ENCODE results near the gene PCSK6.

The PCSK6 gene

DNA sequence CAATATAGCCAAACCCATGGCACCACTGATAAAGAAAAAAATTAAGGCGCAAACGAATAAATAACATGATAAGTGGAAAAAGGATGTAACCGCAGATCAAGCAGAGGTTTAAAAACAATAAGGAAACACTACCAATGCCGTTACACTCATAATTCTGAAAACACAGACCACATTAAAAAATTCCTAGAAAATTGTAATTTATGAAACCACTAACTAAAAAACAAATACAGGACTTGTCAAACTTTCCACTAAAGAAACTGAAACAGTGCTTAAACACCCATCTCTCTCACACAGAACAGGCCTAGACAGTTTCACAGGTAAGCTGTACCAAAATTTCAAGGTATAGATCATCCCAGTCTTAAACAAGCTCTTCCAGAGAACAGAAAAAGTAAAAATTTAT lies 28.4 kb downstream of the PCSK6 start:
- no peak for TF ChIP-seq CTCF (IDR thresholded peaks at IDR 0.05; ENCODE audit: low read depth, low read length, missing control alignments)
- Histone ChIP-seq H3K27ac (no peak overlapping the region), H3K36me3 (replicated peaks) (no peaks in the 10 kb centered on the region), H3K4me3 (ENCODE audit: low read depth, low read length) (no peak overlapping the region), H3K27me3 (replicated peaks) (no peaks in the 10 kb centered on the region)
- in situ Hi-C loops (cut with HindIII; ENCODE audit: low pct_ligation_motif_present, low sequenced_read_pairs): no loop called here
- DNase-seq: no peak

GRCh38 chr15:101459579-101460300 lies 29.8 kb downstream of the PCSK6 start:
- in situ Hi-C loops (cut with HindIII; ENCODE audit: low pct_ligation_motif_present, low sequenced_read_pairs): no loop called here
- no peak for TF ChIP-seq CTCF (IDR thresholded peaks at IDR 0.05; ENCODE audit: low read depth, low read length, missing control alignments)
- DNase-seq: no peak
- no peak overlapping the region for H3K4me3 ChIP-seq (ENCODE audit: low read depth, low read length)
- no peaks in the 10 kb centered on the region for H3K36me3 ChIP-seq (replicated peaks)
- H3K27me3 ChIP-seq (replicated peaks): no peaks in the 10 kb centered on the region
- H3K27ac ChIP-seq: no peak overlapping the region

DNA sequence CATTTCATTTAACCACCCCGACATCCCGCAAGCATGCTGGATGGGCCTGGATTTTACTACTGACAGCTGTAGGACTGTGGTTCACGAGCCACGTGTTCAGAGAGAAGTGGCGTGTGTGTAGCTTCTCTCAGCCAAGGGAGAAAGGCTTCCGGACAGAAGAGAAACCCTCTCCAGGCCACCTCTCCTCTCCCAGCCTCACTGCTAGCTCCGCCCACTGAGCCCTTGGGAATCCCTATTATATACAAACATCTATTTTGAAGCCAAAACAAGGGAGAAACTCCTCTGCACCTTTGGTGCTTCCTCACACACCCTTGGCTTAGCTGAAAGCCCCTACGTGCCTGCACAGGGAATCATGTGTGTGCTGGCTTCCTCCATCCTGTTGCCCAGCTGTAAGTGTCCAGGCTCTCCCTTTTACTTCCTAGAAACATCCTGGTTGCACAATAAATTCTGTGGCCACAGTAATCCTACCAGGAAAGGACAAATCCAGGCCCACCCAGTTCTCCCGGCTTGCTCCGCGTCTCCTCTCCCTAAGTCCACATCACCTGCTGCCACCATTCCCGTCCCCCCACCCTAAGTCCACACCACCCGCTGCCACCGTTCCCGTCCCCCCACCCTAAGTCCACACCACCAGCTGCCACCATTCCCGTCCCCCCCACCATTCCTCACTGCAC lies 30.5 kb downstream of the PCSK6 start:
- no peak overlapping the region for H3K27ac ChIP-seq
- DNase-seq: no peak
- no peaks in the 10 kb centered on the region for H3K36me3 ChIP-seq (replicated peaks)
- H3K4me3 ChIP-seq (ENCODE audit: low read depth, low read length): no peak overlapping the region
- no peaks in the 10 kb centered on the region for H3K27me3 ChIP-seq (replicated peaks)
- TF ChIP-seq CTCF (IDR thresholded peaks at IDR 0.05; ENCODE audit: low read depth, low read length, missing control alignments): no peak
- in situ Hi-C loops (cut with HindIII; ENCODE audit: low pct_ligation_motif_present, low sequenced_read_pairs): no loop called here

DNA sequence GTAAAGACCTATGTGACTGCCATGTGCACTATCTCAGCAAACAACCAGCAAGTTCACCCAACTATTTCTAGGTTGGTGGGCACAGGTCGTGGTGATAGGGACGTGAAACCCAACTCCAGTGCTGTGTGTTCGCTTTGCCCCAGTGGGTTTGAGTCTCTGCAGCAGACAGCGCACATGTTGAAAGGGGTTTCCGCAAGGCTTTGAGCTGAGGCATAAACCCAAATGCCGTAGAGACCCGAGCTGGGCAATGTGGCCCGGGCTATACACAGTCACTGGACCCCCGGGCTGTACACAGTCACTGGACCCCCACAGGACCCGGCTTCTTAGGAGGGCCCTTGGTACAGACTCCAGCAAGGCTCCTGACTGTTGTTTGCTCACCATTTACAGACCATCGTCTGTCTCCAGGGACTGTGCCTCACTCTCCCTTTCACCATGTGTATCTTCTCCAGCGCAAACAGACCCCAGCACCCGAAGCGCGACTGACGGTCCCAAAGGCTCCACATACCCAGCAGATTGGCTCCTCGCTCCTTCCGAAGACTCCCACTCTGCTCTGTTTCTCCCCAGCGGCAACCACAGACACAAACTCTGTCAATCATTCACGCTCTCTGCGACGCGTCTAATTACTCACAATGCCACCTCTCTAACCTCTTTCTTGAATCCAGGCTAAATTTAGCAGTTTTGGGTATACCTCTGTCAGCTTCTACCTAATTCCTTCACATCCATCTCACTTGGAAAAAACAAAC lies 31.2 kb downstream of the PCSK6 start:
- H3K27ac ChIP-seq: no peak overlapping the region
- in situ Hi-C loops (cut with HindIII; ENCODE audit: low pct_ligation_motif_present, low sequenced_read_pairs): no loop called here
- H3K27me3 ChIP-seq (replicated peaks): no peaks in the 10 kb centered on the region
- no peak for DNase-seq
- no peak for TF ChIP-seq CTCF (IDR thresholded peaks at IDR 0.05; ENCODE audit: low read depth, low read length, missing control alignments)
- no peaks in the 10 kb centered on the region for H3K36me3 ChIP-seq (replicated peaks)
- H3K4me3 ChIP-seq (ENCODE audit: low read depth, low read length): no peak overlapping the region

GRCh38 chr15:101457696-101458095 lies 31.8 kb downstream of the PCSK6 start:
- H3K4me3 ChIP-seq (ENCODE audit: low read depth, low read length): no peak overlapping the region
- no peaks in the 10 kb centered on the region for H3K36me3 ChIP-seq (replicated peaks)
- no peak for TF ChIP-seq CTCF (IDR thresholded peaks at IDR 0.05; ENCODE audit: low read depth, low read length, missing control alignments)
- no peak overlapping the region for H3K27ac ChIP-seq
- no peak for DNase-seq
- no peaks in the 10 kb centered on the region for H3K27me3 ChIP-seq (replicated peaks)
- in situ Hi-C loops (cut with HindIII; ENCODE audit: low pct_ligation_motif_present, low sequenced_read_pairs): no loop called here

Data from brain microvascular endothelial cell (primary cell).